Right lobe of liver (tissue), 6 donors: ENCODE measurements around the gene SULT4A1. TPM values are rescaled to one million over a fixed set of nuclear protein-coding genes. Genes with fewer than 3 reads are reported as not detected.

ENCODE experiments used
- ATAC-seq, 4 donors: fragments of 200-7000 bp; cut with Tn5 transposase; one replicate each; pipeline ENCODE4 v1.9.1; 2020; ENCODE audit warnings: mild to moderate bottlenecking in 4 of 4, moderate library complexity in 4 of 4
- DNase-seq, 3 donors: peaks; one replicate each; pipeline ENCODE4 v3.0.0-alpha.2; 2020
- H3K27ac ChIP-seq, 3 donors: fragments of 200-600 bp; one replicate each; pipeline ENCODE4 v1.8.0; 2022
- H3K27me3 ChIP-seq, 2 donors: fragments of 200-600 bp; one replicate each; pipeline ENCODE4 v1.8.0; 2022
- H3K36me3 ChIP-seq, 4 donors: fragments of 200-600 bp; sonication (generic) in 1 of 4; one replicate each; pipeline versions ENCODE4 v1.5.1 to v1.8.0; 2017 to 2022; ENCODE audit warnings: control low read depth in 1 of 4
- H3K4me1 ChIP-seq, 4 donors: fragments of 200-600 bp; sonication (generic) in 1 of 4; one replicate each; pipeline versions ENCODE4 v1.5.1 to v1.8.0; 2017 to 2022; ENCODE audit warnings: control low read depth in 1 of 4
- H3K4me3 ChIP-seq, 3 donors: fragments of 200-600 bp; one replicate each; pipeline ENCODE4 v1.8.0; 2022
- H3K9me3 ChIP-seq, 4 donors: fragments of 200-600 bp; sonication (generic) in 1 of 4; one replicate each; pipeline versions ENCODE4 v1.5.1 to v1.8.0; 2017 to 2022; ENCODE audit warnings: control low read depth in 1 of 4
- CTCF ChIP-seq, 4 donors: fragments of 200-600 bp in 3 of 4; fragments of 450-650 bp in 1 of 4; IDR thresholded peaks; one replicate each; pipeline versions ENCODE4 v1.5.1 to v1.8.0; 2016 to 2022; ENCODE audit warnings: antibody characterized with exemption in 4 of 4, mild to moderate bottlenecking in 2 of 4
- POLR2A ChIP-seq: fragments of 450-650 bp; IDR thresholded peaks from one replicate; pipeline ENCODE4 v1.6.1; 2017; ENCODE audit warnings: antibody characterized with exemption, mild to moderate bottlenecking
- WGBS: methylation state at CpG from one replicate; pipeline ENCODE4 v1.1.6; 2018; ENCODE audit warnings: low coverage, low lambda C conversion rate; ENCODE audit not compliant: insufficient coverage; ENCODE audit errors: missing lambda C conversion rate; 5-methylcytosine and 5-hydroxymethylcytosine counted together
- intact Hi-C, 2 donors: fragments of 100-400 bp; cut with DNase I; formaldehyde crosslinking; loops; one replicate each; pipeline versions ENCODE4 v1.11.2 to v1.14.1; 2022
- total RNA-seq, 6 experiments: library from RNA; depleted of rRNA in 2 of 6; stranded (reverse); fragments of >200 nt in 2 of 6; fragmentation: NEBNext Ultra II Directional in 3 of 6; extraction: Animal tissue kit (Norgen Biotek cat#: 25700) in 3 of 6; gene quantifications; one replicate each; pipeline versions ENCODE4 v1.1.0 to v1.2.4, GENCODE V29; 2016 to 2023
- donor health status: DM: no; HTN: yes; CAD: no.
- donor health status: DM: no; HTN: no; CAD: no.
- donor health status: DM: no; HTN: no; CAD: no.
- donor health status: DM: no; HTN: yes; CAD: no.
- donor health status: DM: no; HTN: yes; CAD: no.

Gene SULT4A1
- total RNA-seq, 6 experiments from 2014 or later = 0.09 to 0.20 (median 0.15) TPM; not detected in 2

GRCh38 chr22:43885786-43886185, 23.5 kb upstream of the SULT4A1 start:
- H3K4me3 ChIP-seq = no peak overlapping the region
- TF ChIP-seq POLR2A (no peak), CTCF (IDR thresholded peaks at IDR 0.05) (no peak)
- 62% methylated on average over 4 of the region's 6 CpGs for WGBS
- no peak for DNase-seq
- intact Hi-C loops = no loop called here
- ATAC-seq = no peak
- no peaks in the 10 kb centered on the region for H3K36me3 ChIP-seq
- no peaks in the 10 kb centered on the region for H3K4me1 ChIP-seq
- H3K27ac ChIP-seq = no peak overlapping the region
- no peaks in the 10 kb centered on the region for H3K9me3 ChIP-seq
- peaks cover 0 to 3% of the 10 kb centered on the region in 2 donors for H3K27me3 ChIP-seq

GRCh38 chr22:43885319-43885671, 23.0 kb upstream of the SULT4A1 start:
- no peak overlapping the region for H3K4me3 ChIP-seq
- no peaks in the 10 kb centered on the region for H3K27me3 ChIP-seq
- no peaks in the 10 kb centered on the region for H3K9me3 ChIP-seq
- no peaks in the 10 kb centered on the region for H3K4me1 ChIP-seq
- ATAC-seq = no peak
- 72% methylated on average over 5 of the region's 7 CpGs for WGBS
- no peak for DNase-seq
- TF ChIP-seq CTCF (IDR thresholded peaks at IDR 0.05) (no peak), POLR2A (no peak)
- intact Hi-C loops = no loop called here
- H3K27ac ChIP-seq = no peak overlapping the region
- H3K36me3 ChIP-seq = no peaks in the 10 kb centered on the region

GRCh38 chr22:43884600-43885318, 22.4 kb upstream of the SULT4A1 start:
- WGBS = 16% methylated on average over 6 of the region's 18 CpGs
- DNase-seq (peak in 2 of 3 donors; percentile 76 to 79), ATAC-seq (peak; percentile 59 to 75 (median 66))
- H3K27me3 ChIP-seq = no peaks in the 10 kb centered on the region
- intact Hi-C loops = no loop called here
- H3K27ac ChIP-seq = no peak overlapping the region
- no peaks in the 10 kb centered on the region for H3K9me3 ChIP-seq
- no peak overlapping the region for H3K4me3 ChIP-seq
- no peaks in the 10 kb centered on the region for H3K4me1 ChIP-seq
- no peaks in the 10 kb centered on the region for H3K36me3 ChIP-seq
- TF ChIP-seq CTCF (IDR thresholded peaks at IDR 0.05) (peak; percentile 58 to 87 (median 82)), POLR2A (no peak)

DNA sequence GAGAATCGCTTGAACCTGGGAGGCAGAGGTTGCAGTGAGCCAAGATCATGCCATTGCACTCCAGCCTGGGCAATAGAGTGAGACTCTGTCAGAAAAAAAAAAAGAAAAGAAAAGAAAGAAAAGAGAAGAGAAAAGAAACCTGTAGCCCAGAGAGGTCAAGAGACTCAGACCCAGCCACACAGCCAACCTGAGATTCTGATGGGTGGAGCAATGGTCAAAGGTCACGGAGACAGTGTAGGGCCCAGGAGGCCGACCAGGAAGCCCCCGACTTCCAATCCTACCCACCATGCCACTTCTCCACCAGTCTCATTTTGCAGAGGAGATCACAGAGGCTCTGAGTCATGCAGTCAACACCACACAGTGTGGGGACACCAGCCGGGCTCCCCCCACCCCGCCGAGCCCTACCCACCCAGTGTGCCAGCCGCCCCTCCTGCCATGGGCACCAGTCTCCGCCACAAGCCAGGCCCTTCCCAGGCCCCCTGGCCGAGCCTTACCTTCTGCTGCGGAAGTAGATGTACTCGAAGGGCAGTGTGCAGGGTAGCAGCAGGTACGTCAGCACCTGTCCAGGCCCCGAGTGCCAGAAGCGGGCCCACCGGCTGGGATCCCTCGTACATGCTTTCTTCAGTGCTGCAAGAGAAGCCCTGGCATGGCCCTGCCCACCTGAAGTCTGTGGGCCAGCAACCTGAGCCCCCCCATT, 21.6 kb upstream of the SULT4A1 start:
- intact Hi-C loops = no loop called here
- Histone ChIP-seq H3K27ac (no peak overlapping the region), H3K9me3 (no peaks in the 10 kb centered on the region), H3K4me3 (no peak overlapping the region), H3K27me3 (no peaks in the 10 kb centered on the region), H3K4me1 (no peaks in the 10 kb centered on the region), H3K36me3 (no peaks in the 10 kb centered on the region)
- 80% methylated on average over 8 of the region's 17 CpGs for WGBS
- no peak for ATAC-seq
- DNase-seq = no peak
- TF ChIP-seq POLR2A = no peak
- TF ChIP-seq CTCF (IDR thresholded peaks at IDR 0.05) = no peak
